NCI-H82 treated with DMSO at 0.1 percent for 48 hours (cell line): ENCODE measurements around the gene CP.
"Not testable (repeated sequence)": the region's sequence is repeated elsewhere in the genome, so short reads cannot be mapped to it uniquely, and the experiment has no call there.

ENCODE experiments used
- DNase-seq: peaks from one replicate; lab custom pipeline; 2025; ENCODE audit not compliant: unreplicated experiment; lab: John Stamatoyannopoulos, UW

CP gene

DNA sequence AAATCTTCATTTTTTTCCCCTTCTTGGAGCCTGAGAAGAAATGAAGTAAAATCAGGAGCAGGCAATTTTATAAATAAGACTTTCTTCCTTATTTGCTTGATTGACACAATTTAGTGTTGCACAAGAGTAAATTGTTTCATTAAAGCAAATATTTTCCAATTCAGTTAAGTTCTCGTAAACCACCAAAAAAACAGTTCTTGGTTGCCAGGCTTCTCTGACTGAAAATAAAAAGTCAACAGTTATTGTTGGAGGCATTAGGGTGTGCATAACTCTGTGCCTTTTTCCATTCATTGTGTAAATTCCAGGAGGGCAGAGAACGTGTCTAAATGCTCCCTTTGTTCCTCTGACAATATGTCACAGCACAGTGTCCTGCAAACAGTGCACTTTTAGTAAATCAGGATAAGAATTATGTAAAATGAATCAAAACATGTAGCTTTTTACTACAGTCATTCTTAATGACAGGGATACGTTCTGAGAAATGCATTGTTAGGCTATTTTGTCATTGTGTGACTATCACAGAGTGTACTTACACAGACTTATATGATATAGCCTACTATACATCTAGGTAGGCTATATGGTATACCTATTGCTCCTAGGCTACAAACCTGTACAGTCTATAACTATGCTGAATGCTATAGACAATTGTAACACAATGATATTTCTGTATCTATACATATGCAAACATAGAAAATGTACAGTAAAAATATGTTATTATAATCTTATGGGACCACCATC, at the start of gene CP:
CP (minus strand) TSS at position 47 of the 735 bp plus-strand sequence; CDS start at position 10, 37 bp downstream.
- no peak for DNase-seq

DNA sequence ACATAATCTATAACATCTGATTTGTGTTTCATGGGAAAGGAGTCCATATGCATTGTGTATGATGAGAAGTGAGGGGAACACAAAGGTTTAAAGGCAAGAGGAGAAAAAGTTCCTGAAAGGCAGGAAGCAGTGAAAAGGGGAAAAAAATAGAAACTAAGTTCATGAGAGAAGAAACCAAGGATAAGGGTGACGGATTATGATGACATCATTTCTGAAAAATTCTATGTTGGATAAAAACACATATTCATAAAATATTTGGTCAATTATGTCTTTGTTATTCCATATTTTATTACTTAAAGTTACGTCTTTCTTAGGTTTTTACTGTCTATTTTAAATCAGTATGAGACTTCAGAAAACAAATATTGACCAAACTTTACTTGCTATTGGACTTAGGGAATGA, 48.6 kb upstream of the CP start:
- no peak for DNase-seq

DNA sequence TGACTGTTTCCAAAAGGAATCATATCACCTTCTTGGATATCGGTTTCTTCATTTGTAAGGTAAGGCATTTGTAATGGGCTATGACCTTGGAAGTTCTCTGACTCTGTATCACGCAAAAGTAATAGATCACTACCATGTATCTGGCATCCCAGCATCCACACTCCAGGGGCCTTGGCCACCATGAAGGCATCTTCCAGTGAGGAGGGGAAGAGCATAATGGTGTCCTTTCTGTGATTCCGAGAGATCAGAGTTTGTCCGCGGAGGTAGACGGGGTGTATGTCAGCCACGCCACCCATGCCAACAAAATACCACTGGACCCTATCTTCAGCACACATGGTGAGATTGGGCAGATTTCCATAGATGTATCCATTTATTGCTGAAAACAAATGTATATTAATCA, 48.1 kb upstream of the CP start:
- DNase-seq = no peak

DNA sequence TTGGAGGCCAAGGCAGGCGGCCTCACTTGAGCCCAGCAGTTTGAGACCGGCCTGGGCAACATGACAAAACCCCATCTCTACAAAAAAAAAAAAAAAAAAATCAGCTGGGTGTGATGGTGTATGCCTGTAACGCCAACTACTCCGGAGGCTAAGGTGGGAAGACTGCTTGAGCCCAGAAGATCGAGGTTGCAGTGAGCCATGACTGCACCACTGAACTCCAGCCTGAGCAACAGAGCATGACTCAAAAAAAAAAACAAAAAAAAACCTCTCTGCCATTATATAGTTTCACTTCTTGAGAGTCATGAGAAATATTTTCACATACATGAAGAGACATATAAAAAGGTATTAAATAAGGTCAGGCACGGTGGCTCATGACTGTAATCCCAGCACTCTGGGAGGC, 45.9 kb upstream of the CP start:
- no peak for DNase-seq

DNA sequence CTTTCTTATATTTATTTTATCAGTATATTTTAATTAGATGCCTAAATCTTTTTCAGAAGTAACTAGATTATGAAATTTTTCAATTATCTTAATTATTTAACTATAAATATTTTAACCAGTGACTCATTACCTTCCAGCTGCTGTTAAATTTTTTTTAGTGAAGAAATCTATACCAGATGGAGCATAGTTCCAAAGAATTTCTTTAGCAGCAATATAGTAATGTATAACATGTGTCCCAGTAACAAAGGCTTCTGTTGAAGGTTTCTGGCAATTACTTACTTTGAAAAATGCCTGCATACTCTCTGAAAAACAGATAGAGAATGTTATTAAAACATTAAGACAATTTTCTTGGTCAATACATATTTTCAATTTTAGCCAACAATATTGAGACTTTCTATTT, 45.1 kb upstream of the CP start:
- DNase-seq = no peak

DNA sequence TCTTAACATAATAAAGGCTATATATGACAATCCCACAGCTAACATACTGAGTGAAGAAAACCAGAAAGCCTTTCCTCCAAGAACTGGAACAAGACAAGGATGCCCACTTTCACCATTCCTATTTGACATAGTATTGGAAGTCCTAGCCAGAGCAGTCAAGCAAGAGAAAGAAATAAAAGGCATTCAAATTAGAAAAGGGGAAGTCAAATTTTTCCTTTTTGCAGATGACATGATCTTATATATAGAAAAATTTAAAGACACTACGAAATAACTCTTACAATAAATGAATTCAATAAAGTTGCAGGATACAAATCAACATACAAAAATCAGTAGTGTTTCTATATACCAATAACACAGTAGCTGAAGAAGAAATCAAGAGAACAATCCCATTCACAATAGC, 42.2 kb upstream of the CP start:
- no peak for DNase-seq

DNA sequence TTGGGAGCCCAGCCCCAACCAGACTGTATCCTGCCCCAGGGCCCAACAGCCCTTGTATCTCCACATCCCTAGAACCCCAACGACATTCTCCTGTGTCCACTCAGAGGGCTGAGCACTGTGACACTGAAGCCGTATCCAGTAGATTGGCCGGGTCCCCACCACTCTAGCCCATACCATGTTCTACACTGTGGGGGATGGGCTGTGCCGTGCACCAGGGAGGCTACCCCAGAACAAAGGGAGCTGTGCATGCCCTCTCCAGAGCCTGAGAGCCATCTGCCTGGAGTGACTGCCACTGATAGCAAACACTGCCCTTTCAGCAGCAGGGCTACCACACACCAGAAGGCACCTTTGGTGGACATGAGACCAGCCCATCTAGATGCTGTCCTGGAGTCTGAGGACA, 37.1 kb upstream of the CP start:
- no peak for DNase-seq

DNA sequence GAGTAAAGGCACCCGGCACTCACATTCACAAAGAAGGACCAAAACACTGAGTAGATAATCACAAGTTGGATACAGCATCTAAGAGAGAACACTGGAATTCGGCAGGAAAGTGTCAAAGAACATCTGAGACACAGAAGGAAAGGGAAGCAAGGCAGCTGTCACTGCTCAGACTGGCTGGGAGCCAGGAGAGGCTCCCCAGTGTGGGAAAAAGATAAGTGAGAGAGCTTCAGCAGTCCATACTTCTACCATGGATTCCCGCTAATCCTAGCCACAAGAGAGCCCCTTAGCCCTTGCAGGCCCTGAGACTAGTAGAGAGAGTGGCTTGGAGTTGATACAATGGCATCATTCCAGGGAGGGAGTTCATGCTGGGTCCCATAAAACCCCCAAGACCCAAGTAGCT, 36.7 kb upstream of the CP start:
- no peak for DNase-seq

DNA sequence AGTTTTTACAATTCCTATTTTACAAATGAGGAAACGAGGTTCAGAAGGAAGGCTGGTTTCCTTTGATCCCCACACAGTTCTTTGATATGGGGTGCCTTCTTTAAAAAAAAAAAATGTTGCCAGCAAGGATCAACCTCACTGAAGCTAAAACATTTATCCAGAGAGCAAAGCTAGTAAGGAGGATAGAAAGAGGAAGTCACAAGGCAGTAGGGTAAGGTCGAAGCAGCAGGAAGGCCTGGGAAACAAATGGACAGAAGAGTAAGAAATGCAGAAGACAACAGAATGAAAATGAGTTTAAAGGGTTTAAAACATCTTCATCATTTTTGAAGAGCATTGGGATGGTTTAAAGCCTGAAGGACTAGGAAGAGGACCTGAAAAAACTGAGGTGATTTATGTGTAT, 30.6 kb upstream of the CP start:
- no peak for DNase-seq

DNA sequence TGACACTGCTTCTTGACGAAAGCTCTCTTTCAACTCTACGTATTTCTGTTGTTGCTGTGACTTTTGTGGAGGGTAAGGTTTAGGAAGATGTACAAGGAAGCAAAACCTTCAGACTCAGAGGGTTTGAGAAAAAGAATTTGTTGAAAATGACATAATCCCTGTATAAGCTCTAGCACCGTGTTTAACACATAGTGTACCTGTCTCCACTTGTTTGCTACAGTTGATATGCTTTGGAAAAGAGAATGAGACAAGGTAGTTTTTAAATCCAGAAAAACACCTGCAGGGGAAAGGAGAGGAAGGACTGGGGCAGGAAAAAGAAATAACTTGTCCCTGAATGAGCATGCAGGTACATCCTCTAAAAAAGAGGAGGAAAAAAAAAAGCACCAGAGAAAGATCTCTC, 29.6 kb upstream of the CP start:
- no peak for DNase-seq

DNA sequence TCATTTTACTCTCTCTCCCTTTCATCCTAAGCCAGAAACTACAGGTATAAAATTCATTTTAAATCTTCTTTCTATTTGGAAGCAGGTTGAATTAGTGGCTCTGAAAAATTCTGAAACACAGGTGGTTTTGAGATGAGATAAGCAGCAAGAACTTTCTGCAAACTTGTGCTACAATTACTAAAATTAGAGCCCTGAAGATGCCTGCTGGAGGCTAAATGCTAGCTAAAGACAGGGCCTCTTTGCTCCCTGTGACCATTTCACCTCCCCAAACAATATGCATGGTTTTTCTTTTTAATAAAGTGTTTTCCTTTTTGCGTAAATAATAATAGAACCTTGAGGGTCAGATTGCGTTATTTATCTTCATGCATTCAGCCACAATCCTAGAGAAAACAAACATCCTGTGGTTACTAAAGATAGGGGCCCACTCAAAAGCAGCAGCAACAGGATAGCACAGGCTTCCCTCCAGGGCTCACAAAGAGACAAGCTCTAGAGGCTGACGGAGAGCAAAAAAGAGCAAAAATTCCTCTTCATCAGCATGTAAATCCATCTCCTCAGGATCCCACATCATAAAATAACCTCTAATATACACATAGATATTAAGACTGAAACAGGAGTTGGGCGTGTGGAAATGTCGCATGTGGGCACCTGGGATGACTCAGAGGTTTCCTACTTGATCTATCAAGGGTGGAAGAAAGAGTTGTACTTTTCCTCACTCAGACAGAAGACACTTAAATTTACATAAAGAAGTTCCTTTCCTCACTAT, 26.5 kb upstream of the CP start:
- no peak for DNase-seq

DNA sequence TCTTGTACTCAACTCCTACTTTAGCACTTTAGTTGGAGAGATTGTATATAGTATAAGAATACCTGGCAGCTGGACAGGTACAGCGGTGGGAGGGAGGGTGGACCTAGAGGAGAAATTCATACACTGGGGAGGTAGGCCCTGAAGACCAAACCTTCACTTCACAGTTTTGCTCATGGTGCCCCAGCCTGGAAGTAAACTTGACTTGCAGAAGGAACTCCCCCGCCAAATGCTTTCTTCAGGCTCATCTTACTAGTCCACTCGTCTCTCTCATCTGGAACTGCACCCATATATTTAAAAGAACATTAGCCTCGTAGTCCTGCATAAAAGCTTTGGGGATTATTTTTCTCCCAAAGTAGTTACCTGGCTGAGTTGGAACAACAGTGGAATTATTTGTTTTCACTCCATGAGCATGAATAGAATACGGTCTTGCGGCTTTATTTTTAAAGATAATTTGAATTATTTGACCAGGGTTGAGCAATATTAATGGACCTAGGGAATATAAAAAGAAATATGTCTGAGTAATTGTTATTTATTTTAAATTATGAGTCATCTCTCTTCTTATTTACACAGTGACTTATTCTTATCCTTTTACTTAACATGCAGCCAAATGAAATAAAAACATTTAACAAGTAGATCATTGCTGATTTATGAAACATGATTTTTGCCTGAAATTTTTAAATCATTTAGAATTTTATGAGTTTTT, 25.5 kb upstream of the CP start:
- no peak for DNase-seq

DNA sequence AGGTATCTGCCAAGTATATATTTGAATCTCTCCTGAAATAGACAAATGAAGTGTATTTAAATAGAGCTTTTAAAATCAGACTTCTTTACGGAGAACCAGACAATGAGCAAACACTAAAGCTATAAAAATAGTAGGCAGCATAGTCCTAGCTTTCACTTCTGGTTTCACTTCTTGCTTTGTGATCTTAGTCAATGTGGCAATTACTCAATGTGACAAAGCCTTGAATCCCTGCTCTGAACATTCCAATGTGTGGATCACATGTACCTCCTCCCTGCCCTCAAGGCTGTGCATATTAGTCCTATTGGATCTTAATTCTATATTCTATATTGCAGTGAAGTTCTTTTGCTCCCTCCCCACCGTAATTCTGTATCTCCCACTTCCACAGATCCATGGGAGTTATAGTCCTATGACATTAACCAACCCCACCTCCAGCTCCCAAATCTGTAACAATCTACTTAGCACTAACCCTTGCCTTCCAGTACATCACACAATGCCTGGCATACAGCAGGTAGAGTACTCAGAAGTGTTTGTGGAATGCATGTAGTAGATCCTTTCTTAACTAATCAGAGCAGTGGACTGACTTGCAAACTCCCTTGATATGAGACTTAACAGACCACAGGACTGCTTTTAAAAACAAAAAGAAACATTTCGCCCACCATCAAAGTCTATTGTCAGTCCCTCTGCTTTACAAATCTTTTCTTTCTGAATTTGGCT, 24.3 kb upstream of the CP start:
- no peak for DNase-seq

DNA sequence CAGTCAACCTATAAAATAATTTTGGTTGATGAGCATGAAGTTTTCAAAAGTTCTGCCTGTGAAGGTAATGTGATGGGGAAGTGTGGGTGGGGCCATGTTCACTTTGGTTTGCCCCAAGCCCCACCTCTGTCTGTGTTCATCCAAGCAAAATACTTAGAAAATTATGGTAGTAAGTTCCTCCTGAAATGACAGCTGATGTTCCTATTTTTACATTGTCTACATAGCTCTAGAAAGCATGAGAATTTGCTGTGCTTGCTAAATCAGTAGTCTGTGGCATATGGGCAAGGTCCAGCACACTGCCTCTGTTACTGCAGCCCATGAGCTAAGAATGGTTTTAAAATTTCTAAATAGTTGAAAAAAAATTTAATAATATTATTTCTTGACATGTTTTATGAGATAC, 21.9 kb upstream of the CP start:
- DNase-seq = no peak

DNA sequence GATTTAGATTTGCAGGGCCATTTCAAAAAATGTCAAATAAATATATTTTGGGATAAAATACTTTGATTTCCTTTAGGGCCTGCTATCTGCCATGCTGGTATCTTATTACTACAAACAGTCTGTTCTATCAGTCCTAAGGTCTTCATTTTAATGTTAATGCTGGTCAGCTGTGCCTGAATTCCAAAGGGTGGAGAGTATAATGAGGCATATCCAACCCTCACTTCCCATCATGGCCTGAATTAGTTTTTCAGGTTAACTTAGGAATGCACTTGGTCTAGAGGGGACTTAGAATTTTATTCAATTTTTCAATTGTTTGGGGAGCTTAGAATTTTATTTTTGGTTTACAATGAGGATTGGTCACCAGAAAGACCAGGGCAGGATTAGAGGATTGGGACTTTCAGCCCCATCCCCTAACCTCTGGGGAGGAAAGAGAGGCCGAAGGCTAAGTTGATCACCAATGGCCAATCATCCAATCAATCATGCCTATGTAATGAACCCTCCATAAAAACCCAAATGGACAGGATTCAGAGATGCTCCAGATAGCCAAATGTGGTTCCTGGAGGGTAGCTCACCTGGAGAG, 17.8 kb upstream of the CP start:
- DNase-seq = no peak

DNA sequence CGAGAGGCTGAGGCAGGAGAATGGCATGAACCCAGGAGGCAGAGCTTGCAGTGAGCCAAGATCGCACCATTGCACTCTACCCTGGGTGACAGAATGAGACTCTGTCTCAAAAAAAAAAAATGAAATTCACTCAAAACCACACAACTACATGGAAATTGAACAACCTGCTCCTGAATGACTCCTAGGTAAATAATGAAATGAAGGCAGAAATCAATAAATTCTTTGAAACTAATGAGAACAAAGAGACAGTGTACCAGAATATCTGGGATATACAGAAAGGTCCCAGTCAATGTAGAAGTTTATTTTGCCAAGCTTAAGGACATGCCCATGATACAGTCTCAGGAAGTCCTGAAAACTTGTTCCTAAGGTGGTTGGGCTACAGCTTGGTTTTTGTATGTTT, 16.6 kb upstream of the CP start:
- not testable (repeated sequence) for DNase-seq

DNA sequence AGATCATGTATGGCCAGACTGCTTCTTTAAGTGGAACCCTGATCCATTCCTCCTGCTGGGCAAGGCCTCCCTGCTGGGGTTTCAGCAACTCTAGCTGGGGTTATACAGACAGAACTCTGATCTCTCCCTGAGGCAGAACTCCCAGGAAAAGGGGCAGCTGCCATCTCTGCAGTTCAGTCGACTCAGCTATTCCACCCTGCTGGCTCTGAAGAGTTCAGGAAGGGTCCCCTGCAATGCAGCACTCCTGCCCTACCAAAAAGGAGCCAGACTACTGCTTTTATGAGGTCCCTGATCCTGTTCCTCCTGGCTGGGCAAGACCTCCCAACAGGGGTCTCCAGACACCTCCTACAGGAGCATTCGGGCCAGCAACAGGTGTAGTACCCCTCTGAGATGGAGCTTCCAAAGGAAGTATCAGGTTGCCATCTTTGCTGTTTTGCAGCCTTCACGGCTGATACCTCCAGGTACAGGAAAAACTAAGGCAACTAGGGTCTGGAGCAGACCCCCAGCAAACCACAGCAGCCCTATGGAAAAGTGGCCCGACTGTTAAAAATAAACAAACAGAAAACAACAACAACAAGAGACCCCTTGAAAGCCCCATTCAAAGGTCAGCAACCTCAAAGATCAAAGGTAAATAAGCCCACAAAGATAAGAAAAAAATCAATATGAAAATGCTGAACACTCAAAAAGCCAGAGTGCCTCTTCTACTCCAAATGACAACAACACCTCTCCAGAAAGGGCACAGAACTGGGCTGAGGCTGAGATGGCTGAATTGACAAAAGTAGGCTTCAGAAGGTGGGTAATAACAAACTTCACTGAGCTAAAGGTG, 14.2 kb upstream of the CP start:
- no peak for DNase-seq

DNA sequence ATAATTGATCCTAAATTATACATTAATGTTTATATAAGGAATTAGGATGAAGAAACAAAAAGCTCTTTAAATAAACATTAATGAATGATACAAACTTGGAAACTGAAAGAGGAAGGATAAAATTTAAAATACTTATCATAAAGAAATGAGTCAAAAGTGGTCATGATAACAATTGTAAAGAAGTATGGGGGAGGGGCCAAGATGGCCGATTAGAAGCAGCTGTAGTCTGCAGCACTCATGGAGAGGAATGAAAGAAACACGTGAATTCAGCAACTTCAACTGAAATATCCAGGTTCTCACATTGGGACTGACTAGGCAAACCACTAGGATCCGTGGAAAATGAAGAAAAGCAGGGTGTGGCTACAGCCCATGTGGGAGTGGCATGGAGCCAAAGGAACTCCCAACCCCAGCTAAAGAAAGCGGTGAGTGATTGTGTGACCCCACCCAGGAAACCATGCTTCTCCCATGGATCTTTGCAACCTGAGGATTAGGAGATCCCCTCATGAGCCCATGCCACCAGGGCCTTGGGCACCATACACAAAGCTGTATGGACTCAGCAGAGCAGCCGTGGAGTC, 13.1 kb upstream of the CP start:
- DNase-seq = no peak

DNA sequence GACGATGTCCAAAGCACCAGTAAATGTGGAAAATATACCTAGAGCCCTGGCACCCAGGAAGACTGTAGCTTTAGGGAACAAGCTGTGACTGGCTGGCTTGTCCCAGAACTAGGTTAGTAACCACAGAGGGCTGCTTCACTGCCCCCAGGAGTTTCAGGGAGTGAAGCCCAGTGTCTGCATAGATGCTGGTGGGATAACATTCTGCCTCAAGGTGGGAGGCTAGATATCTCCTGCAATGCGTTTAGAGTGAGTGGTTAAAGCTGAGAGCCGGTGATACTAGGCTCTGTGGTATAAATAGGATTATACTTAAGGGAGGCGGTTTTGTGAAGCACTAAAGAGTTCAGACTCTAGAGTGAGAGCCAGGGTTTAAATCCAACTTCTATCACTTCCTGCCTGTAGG, 11.7 kb upstream of the CP start:
- peak; percentile 28 for DNase-seq

DNA sequence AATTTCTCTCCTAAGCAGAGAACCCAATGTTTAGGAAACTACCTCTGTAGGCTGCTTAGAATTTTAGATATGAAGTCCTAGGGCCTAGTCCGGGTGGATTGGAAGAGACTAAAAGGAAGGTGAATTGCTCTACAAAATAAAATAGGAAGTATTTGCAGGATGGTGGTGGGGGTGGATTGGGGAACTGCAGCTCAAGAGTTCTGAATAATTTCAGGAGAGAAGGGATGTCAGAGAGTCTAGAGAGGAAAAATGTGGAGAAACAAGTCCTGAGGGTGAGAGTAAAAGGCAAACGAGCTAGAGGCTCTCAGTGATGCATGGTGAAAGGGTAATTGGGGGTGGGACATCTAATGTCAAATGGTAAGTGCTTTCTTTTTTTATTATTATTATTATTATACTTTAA, 10.2 kb upstream of the CP start:
- no peak for DNase-seq
